Epidermal melanocyte (primary cell): ENCODE results near the gene SAP25.
"Not testable (repeated sequence)": the region's sequence is repeated elsewhere in the genome, so short reads cannot be mapped to it uniquely, and the experiment has no call there.

Source experiments
- DNase-seq: peaks from one replicate; pipeline ENCODE4 v3.0.0; 2011; ENCODE audit warnings: low spot score; ENCODE audit not compliant: insufficient read length

The SAP25 gene

GRCh38 chr7:100575746-100576383 is 2.2 kb upstream of the SAP25 start:
- no peak for DNase-seq

GRCh38 chr7:100575206-100575631 is 1.5 kb upstream of the SAP25 start:
- DNase-seq, result no peak

GRCh38 chr7:100574362-100575205 is 884 bp upstream of the SAP25 start:
- DNase-seq, result no peak

GRCh38 chr7:100572949-100573675 is 588 bp downstream of the SAP25 start:
- no peak for DNase-seq

- DNase-seq, result no peak
Observed at GRCh38 chr7:100572281-100572948, 1.3 kb downstream of the SAP25 start.

- no peak for DNase-seq
Observed at GRCh38 chr7:100571829-100572116, 1.9 kb downstream of the SAP25 start.

- no peak for DNase-seq
Observed at GRCh38 chr7:100570954-100571828, 2.5 kb downstream of the SAP25 start.

- DNase-seq, result no peak
Observed at GRCh38 chr7:100568896-100569844, 4.5 kb downstream of the SAP25 start.

GRCh38 chr7:100568176-100568895 is 5.4 kb downstream of the SAP25 start:
- no peak for DNase-seq

GRCh38 chr7:100567751-100568175 is 5.9 kb downstream of the SAP25 start:
- no peak for DNase-seq

GRCh38 chr7:100567031-100567730 is 6.5 kb downstream of the SAP25 start:
- no peak for DNase-seq

- DNase-seq, result no peak
Observed at GRCh38 chr7:100566018-100566531, 7.6 kb downstream of the SAP25 start.

- DNase-seq, result no peak
Observed at GRCh38 chr7:100565133-100565571, 8.5 kb downstream of the SAP25 start.

GRCh38 chr7:100564405-100564804 is 9.3 kb downstream of the SAP25 start:
- not testable (repeated sequence) for DNase-seq

GRCh38 chr7:100563809-100564400 is 9.8 kb downstream of the SAP25 start:
- DNase-seq, result peak; percentile 82

GRCh38 chr7:100563100-100563564 is 10.6 kb downstream of the SAP25 start:
- no peak for DNase-seq
